Measurements from ENCODE around the gene ZCCHC24.

The ZCCHC24 gene

GRCh38 chr10:79410315-79411094, 34.9 kb downstream of the ZCCHC24 start:
- Histone ChIP-seq H3K4me2 (no peak overlapping the region), H3K4me3 (IDR thresholded peaks at IDR 0.05; ENCODE audit: insufficient read depth, low read depth, low read length) (no peak overlapping the region), H3K9ac (no peak overlapping the region), H4K20me1 (ENCODE audit: insufficient read depth) (no peaks in the 10 kb centered on the region), H3K27ac (no peak overlapping the region), H3K4me1 (ENCODE audit: low read depth, poor library complexity, severe bottlenecking) (peaks cover 9% of the 10 kb centered on the region), H3K36me3 (ENCODE audit: insufficient read depth) (no peaks in the 10 kb centered on the region), H3K27me3 (ENCODE audit: insufficient read depth, low read depth) (no peaks in the 10 kb centered on the region), H2AFZ (ENCODE audit: low read depth) (no peak overlapping the region), H3K79me2 (ENCODE audit: insufficient read depth, low read depth) (no peaks in the 10 kb centered on the region)
- TF ChIP-seq CTCF (conservative IDR thresholded peaks at IDR 0.05; ENCODE audit: low read depth, low read length): no peak

- H3K4me1 ChIP-seq (ENCODE audit: low read depth, poor library complexity, severe bottlenecking): peaks cover 17% of the 10 kb centered on the region
- H3K27ac ChIP-seq: no peak overlapping the region
- H3K27me3 ChIP-seq (ENCODE audit: insufficient read depth, low read depth): no peaks in the 10 kb centered on the region
- H4K20me1 ChIP-seq (ENCODE audit: insufficient read depth): no peaks in the 10 kb centered on the region
- no peak overlapping the region for H3K4me2 ChIP-seq
- H3K9ac ChIP-seq: no peak overlapping the region
- H3K79me2 ChIP-seq (ENCODE audit: insufficient read depth, low read depth): no peaks in the 10 kb centered on the region
- no peak for TF ChIP-seq CTCF (conservative IDR thresholded peaks at IDR 0.05; ENCODE audit: low read depth, low read length)
- H3K36me3 ChIP-seq (ENCODE audit: insufficient read depth): no peaks in the 10 kb centered on the region
- no peak overlapping the region for H2AFZ ChIP-seq (ENCODE audit: low read depth)
- no peak overlapping the region for H3K4me3 ChIP-seq (IDR thresholded peaks at IDR 0.05; ENCODE audit: insufficient read depth, low read depth, low read length)
Observed at GRCh38 chr10:79409726-79410085, 35.7 kb downstream of the ZCCHC24 start.

- TF ChIP-seq CTCF (conservative IDR thresholded peaks at IDR 0.05; ENCODE audit: low read depth, low read length): no peak
- no peak overlapping the region for H2AFZ ChIP-seq (ENCODE audit: low read depth)
Observed at GRCh38 chr10:79409038-79409725, 36.2 kb downstream of the ZCCHC24 start.

GRCh38 chr10:79407811-79408795, 37.3 kb downstream of the ZCCHC24 start:
- H3K9ac ChIP-seq: no peak overlapping the region

More at GRCh38 chr10:79409038-79409725, 36.2 kb downstream of the ZCCHC24 start:
- Histone ChIP-seq H3K4me1 (ENCODE audit: low read depth, poor library complexity, severe bottlenecking) (peaks cover 18% of the 10 kb centered on the region), H3K36me3 (ENCODE audit: insufficient read depth) (no peaks in the 10 kb centered on the region), H4K20me1 (ENCODE audit: insufficient read depth) (no peaks in the 10 kb centered on the region), H3K4me2 (no peak overlapping the region), H3K9ac (no peak overlapping the region), H3K4me3 (IDR thresholded peaks at IDR 0.05; ENCODE audit: insufficient read depth, low read depth, low read length) (no peak overlapping the region), H3K79me2 (ENCODE audit: insufficient read depth, low read depth) (no peaks in the 10 kb centered on the region), H3K27me3 (ENCODE audit: insufficient read depth, low read depth) (no peaks in the 10 kb centered on the region), H3K27ac (no peak overlapping the region)

More at GRCh38 chr10:79407811-79408795, 37.3 kb downstream of the ZCCHC24 start:
- no peak overlapping the region for H2AFZ ChIP-seq (ENCODE audit: low read depth)
- no peaks in the 10 kb centered on the region for H3K27me3 ChIP-seq (ENCODE audit: insufficient read depth, low read depth)
- no peaks in the 10 kb centered on the region for H3K79me2 ChIP-seq (ENCODE audit: insufficient read depth, low read depth)
- H3K36me3 ChIP-seq (ENCODE audit: insufficient read depth): no peaks in the 10 kb centered on the region
- H4K20me1 ChIP-seq (ENCODE audit: insufficient read depth): no peaks in the 10 kb centered on the region
- peaks cover 18% of the 10 kb centered on the region for H3K4me1 ChIP-seq (ENCODE audit: low read depth, poor library complexity, severe bottlenecking)
- no peak for TF ChIP-seq CTCF (conservative IDR thresholded peaks at IDR 0.05; ENCODE audit: low read depth, low read length)
- no peak overlapping the region for H3K4me3 ChIP-seq (IDR thresholded peaks at IDR 0.05; ENCODE audit: insufficient read depth, low read depth, low read length)
- no peak overlapping the region for H3K27ac ChIP-seq
- no peak overlapping the region for H3K4me2 ChIP-seq
